22Rv1 (cell line): ENCODE results near the gene IL17REL.

ENCODE experiments used
- H3K27ac ChIP-seq: fragments of 450-650 bp; 2 replicates; pipeline ENCODE4 v1.5.1; 2017
- CTCF ChIP-seq: fragments of 450-650 bp; IDR thresholded peaks from 2 replicates; pipeline ENCODE4 v1.5.1; 2017; ENCODE audit warnings: mild to moderate bottlenecking
- ZFX ChIP-seq: fragments of 450-650 bp; IDR thresholded peaks from 2 replicates; pipeline ENCODE4 v1.6.1; 2017; ENCODE audit warnings: antibody characterized with exemption, borderline replicate concordance

Gene IL17REL

GRCh38 chr22:50044485-50045118 lies 32.0 kb upstream of the IL17REL start:
- TF ChIP-seq ZFX (no peak), CTCF (no peak)
- H3K27ac ChIP-seq = peak overlapping the region; percentile 78

GRCh38 chr22:50041361-50042065 lies 28.9 kb upstream of the IL17REL start:
- peak overlapping the region; percentile 80 for H3K27ac ChIP-seq

GRCh38 chr22:50040717-50041116 lies 28.2 kb upstream of the IL17REL start:
- no peak for TF ChIP-seq CTCF
- no peak for TF ChIP-seq ZFX
- H3K27ac ChIP-seq = no peak overlapping the region

More at GRCh38 chr22:50041361-50042065, 28.9 kb upstream of the IL17REL start:
- TF ChIP-seq CTCF (no peak), ZFX (no peak)

- no peak for TF ChIP-seq CTCF
- TF ChIP-seq ZFX = no peak
- no peak overlapping the region for H3K27ac ChIP-seq
These were observed 27.3 kb upstream of the IL17REL start for GRCh38 chr22:50039669-50040443.

GRCh38 chr22:50035976-50036724 lies 23.6 kb upstream of the IL17REL start:
- no peak for TF ChIP-seq ZFX
- TF ChIP-seq CTCF = no peak
- no peak overlapping the region for H3K27ac ChIP-seq

- no peak overlapping the region for H3K27ac ChIP-seq
- TF ChIP-seq CTCF (no peak), ZFX (no peak)
These were observed 22.7 kb upstream of the IL17REL start for GRCh38 chr22:50035131-50035881.
